ENCODE measurements around the gene PHKG1. TPM values are rescaled to one million over a fixed set of nuclear protein-coding genes. Genes with fewer than 3 reads are reported as not detected.
"Not testable (repeated sequence)": the region's sequence is repeated elsewhere in the genome, so short reads cannot be mapped to it uniquely, and the experiment has no call there.

PHKG1 gene
- total RNA-seq, 6 experiments from 2014 or later = 0.19 to 0.68 (median 0.30) TPM; not detected in 1

DNA sequence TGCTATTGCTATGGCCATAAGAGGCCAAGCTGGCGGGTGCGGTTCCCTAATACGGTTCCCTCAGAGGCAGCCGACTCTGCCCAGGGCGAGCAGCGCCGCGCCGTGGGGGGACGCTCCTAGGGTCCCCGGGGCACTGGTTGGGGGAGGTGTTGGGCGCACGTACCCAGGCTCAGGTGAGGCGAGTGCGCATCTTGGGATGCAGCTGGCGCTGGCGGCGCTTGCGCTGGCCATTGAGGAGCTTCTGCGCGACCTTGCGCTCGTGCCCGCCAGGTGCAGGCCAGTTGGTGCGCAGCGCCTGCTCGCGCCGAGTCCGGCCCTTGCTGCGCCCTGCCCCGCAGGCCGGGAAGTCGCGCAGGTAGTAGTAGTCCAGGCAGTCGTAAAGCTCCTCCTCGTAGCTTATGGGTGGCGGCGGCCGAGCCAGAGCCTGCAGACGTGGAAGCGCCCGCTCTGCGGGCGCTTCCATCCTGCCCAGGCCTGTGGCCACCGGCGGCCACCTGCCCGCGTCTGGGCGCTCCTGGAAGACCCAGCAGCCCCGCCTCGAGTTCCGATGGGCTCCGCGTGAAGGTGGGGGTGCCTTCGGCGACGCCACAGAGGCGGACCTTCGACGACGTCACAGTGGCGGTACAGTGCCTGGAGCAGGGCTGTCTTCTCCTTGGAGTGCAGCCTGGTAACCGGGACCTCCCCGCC lies 23.2 kb upstream of the PHKG1 start, which contains the start of gene NUPR2:
NUPR2 (minus strand) TSS at position 566 of the 687 bp plus-strand sequence; CDS start at position 463, 103 bp downstream.
- no peaks in the 10 kb centered on the region for H3K9me3 Mint-ChIP-seq
- no peaks in the 10 kb centered on the region for H3K4me1 Mint-ChIP-seq (ENCODE audit: low read depth)
- H3K36me3 Mint-ChIP-seq (ENCODE audit: low read depth) = no peaks in the 10 kb centered on the region
- no peak for TF ChIP-seq CTCF (IDR thresholded peaks at IDR 0.05)
- DNase-seq = no peak
- no peaks in the 10 kb centered on the region; the same call in 1 of the 2 replicates for H3K27me3 Mint-ChIP-seq (ENCODE audit: insufficient read depth)
- no peak within 1 kb of the TSS for H3K27ac Mint-ChIP-seq
- H3K4me3 Mint-ChIP-seq = no peak within 1 kb of the TSS

DNA sequence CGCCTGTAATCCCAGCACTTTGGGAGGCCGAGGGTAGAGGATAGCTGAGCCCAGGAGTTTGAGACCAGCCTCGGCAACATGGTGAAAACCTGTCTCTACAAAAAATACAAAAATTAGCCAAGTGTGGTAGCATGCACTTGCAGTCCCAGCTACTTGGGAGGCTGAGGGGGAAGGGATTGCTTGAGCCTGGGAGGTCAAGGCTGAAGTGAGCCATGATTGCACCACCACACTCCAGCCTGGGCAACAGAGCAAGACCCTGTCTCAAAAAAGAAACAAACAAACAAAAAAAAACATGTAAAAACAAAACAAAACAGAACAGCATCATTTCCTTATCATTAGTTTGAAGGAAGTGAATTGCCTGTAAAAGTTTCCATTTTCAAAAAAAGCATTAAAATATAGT lies 19.5 kb upstream of the PHKG1 start:
- H3K4me1 Mint-ChIP-seq (ENCODE audit: low read depth); H3K4me3 Mint-ChIP-seq; H3K36me3 Mint-ChIP-seq (ENCODE audit: low read depth); DNase-seq; H3K9me3 Mint-ChIP-seq; H3K27me3 Mint-ChIP-seq (ENCODE audit: insufficient read depth); H3K27ac Mint-ChIP-seq: not testable (repeated sequence)

DNA sequence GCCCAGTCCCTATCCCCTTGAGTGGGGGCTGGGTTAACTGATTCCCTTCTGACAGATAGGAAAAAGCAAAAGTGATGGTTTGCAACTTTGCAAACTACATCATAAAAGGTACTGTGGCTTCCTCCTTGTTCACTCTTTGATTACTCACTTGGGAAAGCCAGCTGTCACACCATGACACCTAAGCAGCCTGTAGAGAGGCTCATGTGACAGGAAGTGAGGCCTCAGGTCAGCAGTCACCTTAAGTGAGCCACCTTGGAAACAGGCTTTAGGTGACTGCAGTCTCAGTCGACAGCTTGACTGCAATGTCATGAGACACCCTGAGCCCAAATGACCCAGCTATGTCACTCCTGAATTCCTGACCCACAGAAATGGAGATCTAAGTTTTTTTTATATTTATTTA lies 17.9 kb upstream of the PHKG1 start:
- no peak overlapping the region for H3K27ac Mint-ChIP-seq
- H3K9me3 Mint-ChIP-seq = no peaks in the 10 kb centered on the region
- no peak for DNase-seq
- H3K4me3 Mint-ChIP-seq = no peak overlapping the region
- no peaks in the 10 kb centered on the region; the same call in none of the 2 replicates for H3K27me3 Mint-ChIP-seq (ENCODE audit: insufficient read depth)
- no peak for TF ChIP-seq CTCF (IDR thresholded peaks at IDR 0.05)
- peaks cover 6% of the 10 kb centered on the region; the same call in 1 of the 2 replicates for H3K36me3 Mint-ChIP-seq (ENCODE audit: low read depth)
- peaks cover 9% of the 10 kb centered on the region for H3K4me1 Mint-ChIP-seq (ENCODE audit: low read depth)

DNA sequence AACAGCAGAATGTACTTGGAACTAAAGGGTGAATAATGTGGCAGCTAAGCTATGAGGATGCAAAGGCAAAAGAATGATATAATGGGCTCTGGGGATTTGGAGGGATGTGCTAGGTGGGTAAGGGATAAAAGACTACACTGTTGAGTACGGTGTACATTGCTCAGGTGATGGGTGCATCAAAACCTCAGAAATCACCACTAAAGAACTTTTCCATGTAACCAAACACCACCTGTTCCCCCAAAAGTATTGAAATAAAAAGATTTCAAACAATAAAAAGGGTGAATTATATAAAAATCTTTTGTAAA lies 15.2 kb upstream of the PHKG1 start:
- Mint-ChIP-seq H3K36me3 (ENCODE audit: low read depth) (peaks cover 18% of the 10 kb centered on the region), H3K27ac (no peak overlapping the region), H3K27me3 (ENCODE audit: insufficient read depth) (no peaks in the 10 kb centered on the region; the same call in none of the 2 replicates), H3K4me1 (ENCODE audit: low read depth) (peaks cover 16% of the 10 kb centered on the region), H3K9me3 (no peaks in the 10 kb centered on the region), H3K4me3 (no peak overlapping the region)
- TF ChIP-seq CTCF (IDR thresholded peaks at IDR 0.05) = no peak
- no peak for DNase-seq

DNA sequence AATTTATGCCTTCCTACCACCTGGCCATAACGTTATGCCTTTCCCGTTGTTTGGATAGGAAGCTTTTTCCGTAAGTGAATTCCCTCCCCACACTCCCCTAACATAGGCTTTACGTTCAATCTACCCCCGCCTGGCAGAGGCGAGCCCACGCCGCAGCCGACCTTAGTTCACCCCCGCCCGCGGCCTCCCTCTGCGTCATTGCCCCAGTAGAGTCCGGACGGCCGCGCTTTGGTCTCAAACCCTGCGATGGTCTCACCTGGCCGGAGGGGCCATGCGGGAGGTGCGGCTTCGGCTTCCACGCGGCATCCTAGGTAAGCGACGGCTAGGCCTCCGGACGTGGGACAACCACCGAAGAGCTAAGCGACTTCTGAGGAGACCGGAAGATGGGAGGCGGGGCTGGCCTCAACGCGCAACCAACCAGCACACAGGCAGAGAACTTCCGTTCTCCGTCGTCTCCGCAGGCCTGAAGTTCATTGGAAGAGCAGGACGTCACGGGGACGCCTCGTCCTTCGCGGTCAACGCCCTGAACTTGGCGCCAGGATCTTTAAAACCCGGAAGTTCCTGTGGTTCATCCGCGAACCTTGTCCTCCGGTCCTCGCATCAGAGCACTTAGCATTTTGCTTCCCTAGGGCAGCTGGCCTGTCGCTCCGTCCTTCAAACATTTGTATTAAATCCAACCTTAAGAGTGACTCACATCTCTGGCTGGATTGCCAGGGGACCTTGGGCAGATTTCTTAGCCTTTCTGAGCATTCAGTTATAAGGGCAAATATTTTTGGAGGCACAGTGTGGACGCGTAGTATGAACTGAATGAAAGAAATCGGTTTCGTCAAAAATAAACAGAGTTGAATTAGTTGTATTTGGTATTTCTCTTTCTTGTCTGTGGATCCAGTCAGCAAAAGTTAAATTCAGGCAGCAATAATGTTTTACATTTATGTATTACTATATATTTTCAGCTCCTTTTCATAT lies 13.6 kb upstream of the PHKG1 start, which contains the start of gene CHCHD2:
CHCHD2 (minus strand) TSS at position 369 of the 966 bp plus-strand sequence; CDS start at position 306, 63 bp downstream.
- Mint-ChIP-seq H3K4me1 (ENCODE audit: low read depth) (peaks cover 16% of the 10 kb centered on the region), H3K4me3 (peak within 1 kb of the TSS; percentile 100), H3K9me3 (no peaks in the 10 kb centered on the region), H3K27ac (peak within 1 kb of the TSS; percentile 99), H3K36me3 (ENCODE audit: low read depth) (peaks cover 19% of the 10 kb centered on the region), H3K27me3 (ENCODE audit: insufficient read depth) (no peaks in the 10 kb centered on the region; the same call in 1 of the 2 replicates)
- no peak for TF ChIP-seq CTCF (IDR thresholded peaks at IDR 0.05)
- DNase-seq = peak; percentile 98
